Measurements from ENCODE around the gene RAB3B. TPM values are rescaled to one million over a fixed set of nuclear protein-coding genes. Genes with fewer than 3 reads are reported as not detected.
A peak's percentile ranks its signal among the peaks of the same experiment; 100 is the strongest.

RAB3B gene
- total RNA-seq, 1 donor from 2014 or later: 0.02 TPM

GRCh38 chr1:51878616-51879336 is 111.7 kb downstream of the RAB3B start, which contains the start of gene NRDC:
NRDC (minus strand) TSS chr1:51878727; CDS start chr1:51878615, 112 bp downstream.
- intact Hi-C loops (cut with micrococcal nuclease): loop anchor here (1.0 to 10.0 kb wide), 11 partner anchors 15 to 1959 kb away; partner anchors contain the start of genes BTF3L4, EPS15, FAF1 and NDC1
- Mint-ChIP-seq H3K36me3 (ENCODE audit: low read depth) (peaks cover 8% of the 10 kb centered on the region), H3K4me3 (no peak within 1 kb of the TSS), H3K27ac (no peak within 1 kb of the TSS), H3K4me1 (peaks cover 29% of the 10 kb centered on the region), H3K27me3 (no peaks in the 10 kb centered on the region), H3K9me3 (no peaks in the 10 kb centered on the region)
- POLR2A ChIA-PET: interaction anchor here (0.6 to 3.1 kb wide), 8 partner anchors 9 to 909 kb away, joined by 3 to 24 read pairs (median 3); partner anchors contain the start of genes BTF3L4, CDKN2C and KTI12
- DNase-seq (peak; percentile 93), ATAC-seq (ENCODE audit: low read depth) (peak; percentile 90)
- CTCF ChIA-PET: interaction anchor here (1.2 kb wide), 1 partner anchor 18 kb away, joined by 10 read pairs; no protein-coding TSS in a partner anchor
- TF ChIP-seq CTCF (IDR thresholded peaks at IDR 0.05): no peak

- ATAC-seq (ENCODE audit: low read depth): no peak
Observed at GRCh38 chr1:51878308-51878615, 112.2 kb downstream of the RAB3B start.

GRCh38 chr1:51877434-51878307 is 112.8 kb downstream of the RAB3B start:
- no peaks in the 10 kb centered on the region for H3K9me3 Mint-ChIP-seq
- ChIA-PET CTCF (no interaction called here), POLR2A (interaction anchor here (0.6 to 3.1 kb wide), 4 partner anchors 15 to 908 kb away, joined by 3 to 24 read pairs (median 4); partner anchors contain the start of gene CDKN2C)
- DNase-seq (no peak), ATAC-seq (ENCODE audit: low read depth) (no peak)
- peaks cover 27% of the 10 kb centered on the region for H3K4me1 Mint-ChIP-seq
- H3K4me3 Mint-ChIP-seq: no peak overlapping the region
- intact Hi-C loops (cut with micrococcal nuclease): loop anchor here (1.0 to 10.0 kb wide), 11 partner anchors 14 to 1960 kb away; partner anchors contain the start of genes BTF3L4, EPS15, FAF1 and NDC1
- no peak overlapping the region for H3K27ac Mint-ChIP-seq
- H3K27me3 Mint-ChIP-seq: no peaks in the 10 kb centered on the region
- TF ChIP-seq CTCF (IDR thresholded peaks at IDR 0.05): no peak
- peaks cover 12% of the 10 kb centered on the region for H3K36me3 Mint-ChIP-seq (ENCODE audit: low read depth)

More at GRCh38 chr1:51878308-51878615, 112.2 kb downstream of the RAB3B start:
- no peak for DNase-seq
- H3K27me3 Mint-ChIP-seq: no peaks in the 10 kb centered on the region
- H3K4me3 Mint-ChIP-seq: no peak overlapping the region
- TF ChIP-seq CTCF (IDR thresholded peaks at IDR 0.05): no peak
- H3K9me3 Mint-ChIP-seq: no peaks in the 10 kb centered on the region
- POLR2A ChIA-PET: interaction anchor here (0.6 to 3.1 kb wide), 4 partner anchors 15 to 909 kb away, joined by 3 to 24 read pairs (median 4); partner anchors contain the start of gene CDKN2C
- peaks cover 9% of the 10 kb centered on the region for H3K36me3 Mint-ChIP-seq (ENCODE audit: low read depth)
- no peak overlapping the region for H3K27ac Mint-ChIP-seq
- intact Hi-C loops (cut with micrococcal nuclease): loop anchor here (1.0 to 10.0 kb wide), 11 partner anchors 15 to 1959 kb away; partner anchors contain the start of genes BTF3L4, EPS15, FAF1 and NDC1
- H3K4me1 Mint-ChIP-seq: peaks cover 27% of the 10 kb centered on the region
- CTCF ChIA-PET: no interaction called here

- Mint-ChIP-seq H3K4me3 (no peak overlapping the region), H3K27ac (no peak overlapping the region), H3K9me3 (no peaks in the 10 kb centered on the region), H3K36me3 (ENCODE audit: low read depth) (peaks cover 20% of the 10 kb centered on the region), H3K4me1 (peaks cover 42% of the 10 kb centered on the region), H3K27me3 (no peaks in the 10 kb centered on the region)
- ChIA-PET POLR2A (no interaction called here), CTCF (interaction anchor here (1.5 kb wide), 1 partner anchor 8 kb away, joined by 3 read pairs; no protein-coding TSS in a partner anchor)
- DNase-seq: no peak
- TF ChIP-seq CTCF (IDR thresholded peaks at IDR 0.05): no peak
- intact Hi-C loops (cut with micrococcal nuclease): loop anchor here (5.0 to 10.0 kb wide), 5 partner anchors 59 to 1961 kb away; partner anchors contain the start of genes NDC1 and RNF11
- ATAC-seq (ENCODE audit: low read depth): no peak
Observed at GRCh38 chr1:51875836-51876235, 114.7 kb downstream of the RAB3B start.
